Right lung (tissue), 10 donors: Measurements from ENCODE around the gene ZGPAT. TPM values are rescaled to one million over a fixed set of nuclear protein-coding genes. Genes with fewer than 3 reads are reported as not detected.
"Not testable (repeated sequence)": the region's sequence is repeated elsewhere in the genome, so short reads cannot be mapped to it uniquely, and the experiment has no call there.

Source experiments
- DNase-seq, 2 donors: peaks; one replicate each; pipeline ENCODE4 v3.0.0-alpha.2; 2013
- long read RNA-seq, 8 donors: transcript quantifications; one replicate each; lab custom pipeline, GENCODE V29; 2026
- polyA plus RNA-seq, 5 donors: library from polyadenylated mRNA; unstranded; fragments of 120-200 nt; gene quantifications; one replicate each; pipeline versions ENCODE4 v1.2.1 to v1.2.3, GENCODE V29; 2013; ENCODE audit warnings: inconsistent platforms in 1 of 5, low replicate concordance in 1 of 5; ENCODE audit not compliant: insufficient read length in 5 of 5, insufficient read depth in 1 of 5

The ZGPAT gene
- polyA plus RNA-seq = 10 to 100 TPM; 13.1 to 27.1 (median 16.8) TPM
- long read RNA-seq, donor 1, partial matches to known transcripts = 16 of 28 reads
- long read RNA-seq, donor 1, other reads (novel, unspliced or antisense) = 8 of 28 reads
- long read RNA-seq, donor 2, partial matches to known transcripts = 0 of 3 reads
- long read RNA-seq, donor 2, other reads (novel, unspliced or antisense) = 0 of 3 reads
- long read RNA-seq, donor 3, partial matches to known transcripts = 0 of 9 reads
- long read RNA-seq, donor 3, other reads (novel, unspliced or antisense) = 0 of 9 reads
- long read RNA-seq, donor 4, partial matches to known transcripts = 0 of 5 reads
- long read RNA-seq, donor 4, other reads (novel, unspliced or antisense) = 0 of 5 reads
- long read RNA-seq, donor 5, partial matches to known transcripts = 0 of 6 reads
- long read RNA-seq, donor 5, other reads (novel, unspliced or antisense) = 0 of 6 reads
- long read RNA-seq, donor 6, partial matches to known transcripts = 5 of 12 reads
- long read RNA-seq, donor 6, other reads (novel, unspliced or antisense) = 0 of 12 reads
- long read RNA-seq, donor 7, partial matches to known transcripts = 13 of 36 reads
- long read RNA-seq, donor 7, other reads (novel, unspliced or antisense) = 19 of 36 reads
- long read RNA-seq, donor 8 = 0 reads

GRCh38 chr20:63707558-63708300 is at the start of gene ZGPAT, which contains the start of gene ARFRP1:
ZGPAT (plus strand) TSS chr20:63708039; CDS start chr20:63708581, 542 bp downstream.
ARFRP1 (minus strand) TSS chr20:63707976; CDS start chr20:63707091, 885 bp downstream.
- DNase-seq = peak; percentile 80 to 83

GRCh38 chr20:63658749-63659187 is 49.1 kb upstream of the ZGPAT start:
- DNase-seq = no peak

- DNase-seq = no peak
Observed at GRCh38 chr20:63659370-63659769, 48.5 kb upstream of the ZGPAT start.

GRCh38 chr20:63660174-63660573 is 47.7 kb upstream of the ZGPAT start:
- DNase-seq = not testable (repeated sequence)

GRCh38 chr20:63660622-63661021 is 47.2 kb upstream of the ZGPAT start:
- DNase-seq = no peak

GRCh38 chr20:63661108-63661507 is 46.7 kb upstream of the ZGPAT start:
- DNase-seq = no peak

- no peak for DNase-seq
Observed at GRCh38 chr20:63661959-63662812, 45.7 kb upstream of the ZGPAT start.

- no peak for DNase-seq
Observed at GRCh38 chr20:63662813-63663189, 45.0 kb upstream of the ZGPAT start.

GRCh38 chr20:63663332-63664066 is 44.3 kb upstream of the ZGPAT start:
- DNase-seq = no peak

GRCh38 chr20:63664143-63664851 is 43.5 kb upstream of the ZGPAT start:
- DNase-seq = no peak

GRCh38 chr20:63664861-63665594 is 42.8 kb upstream of the ZGPAT start:
- DNase-seq = no peak

- no peak for DNase-seq
Observed at GRCh38 chr20:63665708-63666107, 42.1 kb upstream of the ZGPAT start.

- no peak for DNase-seq
Observed at GRCh38 chr20:63667858-63668257, 40.0 kb upstream of the ZGPAT start.

GRCh38 chr20:63668351-63668750 is 39.5 kb upstream of the ZGPAT start:
- DNase-seq = no peak

- not testable (repeated sequence) for DNase-seq
Observed at GRCh38 chr20:63671695-63672094, 36.1 kb upstream of the ZGPAT start.

- no peak for DNase-seq
Observed at GRCh38 chr20:63672666-63673065, 35.2 kb upstream of the ZGPAT start.

GRCh38 chr20:63673951-63674350 is 33.9 kb upstream of the ZGPAT start:
- DNase-seq = no peak

GRCh38 chr20:63675681-63676368 is 32.0 kb upstream of the ZGPAT start:
- DNase-seq = no peak
